Heart left ventricle (tissue), 13 donors: ENCODE measurements around the gene CDK3.

Experiments used
- POLR2A ChIP-seq, 2 donors: fragments of 450-650 bp; IDR thresholded peaks; one replicate each; pipeline ENCODE4 v1.6.1; 2017; ENCODE audit warnings: antibody characterized with exemption in 2 of 2, mild to moderate bottlenecking in 2 of 2, moderate library complexity in 2 of 2
- TF ChIP-seq, protein P1 (sequence below), 12 donors: fragments of 200-600 bp; sonication (generic) in 4 of 12; IDR thresholded peaks; one replicate each; pipeline versions ENCODE4 v1.5.0 to v1.8.0; 2018 to 2022; ENCODE audit warnings: antibody characterized with exemption in 12 of 12, mild to moderate bottlenecking in 5 of 12
- donor health status: ischemic (EF 13 %, LVEDD 7.1; RV severe dilation, severe dysfunction).
- donor health status: DM: no; HTN: yes; CAD: no.
- donor health status: DM: no; HTN: no; CAD: no.
- donor health status: ischemic (EF 25% LVEDD 6.9; RV normal size, moderate dysfunction).
- donor health status: ischemic (EF 25% LVEDD 5.7; RV mildly dilated, moderate dysfunction).
- donor health status: ischemic (EF 35%, LVEDD 5.7; RV mildly dilated, moderate dysfunction).
- donor health status: nonischemic (EF 11% LVEDD 7.7; RV severe dilation, severe dysfunction).
- donor health status: DM: yes; HTN: yes; CAD: no.
- donor health status: PGD.
- donor health status: ischemic (EF 29% LVEDD 5.4; RV normal size, mild dysfunction).
- donor health status: nonischemic (EF 23%, LVEDD 6.1; RV moderate dilation, normal function).

DNA sequence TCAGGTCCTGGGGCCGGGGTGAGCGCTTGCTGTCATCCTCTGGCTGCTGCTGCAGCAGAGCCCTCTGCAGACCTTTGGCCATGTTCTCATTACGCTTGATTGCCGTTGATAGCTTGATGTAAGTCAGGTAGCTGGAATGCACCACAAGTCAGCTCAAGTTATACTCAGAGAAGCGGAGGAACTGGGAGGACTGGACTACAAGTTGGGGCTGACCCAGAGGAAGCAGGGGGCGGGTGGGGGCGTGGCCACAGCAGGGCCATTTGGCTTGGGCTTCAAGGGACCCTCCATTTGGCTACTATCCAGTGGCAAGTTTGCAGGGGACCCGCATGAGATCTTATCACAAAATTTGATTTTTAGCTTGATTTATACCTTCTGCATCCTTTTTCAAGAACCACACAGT, 45.4 kb downstream of the CDK3 start:
- TF ChIP-seq, protein P1, sequence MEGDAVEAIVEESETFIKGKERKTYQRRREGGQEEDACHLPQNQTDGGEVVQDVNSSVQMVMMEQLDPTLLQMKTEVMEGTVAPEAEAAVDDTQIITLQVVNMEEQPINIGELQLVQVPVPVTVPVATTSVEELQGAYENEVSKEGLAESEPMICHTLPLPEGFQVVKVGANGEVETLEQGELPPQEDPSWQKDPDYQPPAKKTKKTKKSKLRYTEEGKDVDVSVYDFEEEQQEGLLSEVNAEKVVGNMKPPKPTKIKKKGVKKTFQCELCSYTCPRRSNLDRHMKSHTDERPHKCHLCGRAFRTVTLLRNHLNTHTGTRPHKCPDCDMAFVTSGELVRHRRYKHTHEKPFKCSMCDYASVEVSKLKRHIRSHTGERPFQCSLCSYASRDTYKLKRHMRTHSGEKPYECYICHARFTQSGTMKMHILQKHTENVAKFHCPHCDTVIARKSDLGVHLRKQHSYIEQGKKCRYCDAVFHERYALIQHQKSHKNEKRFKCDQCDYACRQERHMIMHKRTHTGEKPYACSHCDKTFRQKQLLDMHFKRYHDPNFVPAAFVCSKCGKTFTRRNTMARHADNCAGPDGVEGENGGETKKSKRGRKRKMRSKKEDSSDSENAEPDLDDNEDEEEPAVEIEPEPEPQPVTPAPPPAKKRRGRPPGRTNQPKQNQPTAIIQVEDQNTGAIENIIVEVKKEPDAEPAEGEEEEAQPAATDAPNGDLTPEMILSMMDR (IDR thresholded peaks at IDR 0.05) = no peak
- no peak for TF ChIP-seq POLR2A (IDR thresholded peaks at IDR 0.05)
